HG03354 (cell line): ENCODE measurements around the gene GRAMD1C.
"Not testable (repeated sequence)": the region's sequence is repeated elsewhere in the genome, so short reads cannot be mapped to it uniquely, and the experiment has no call there.

ENCODE experiments used
- ATAC-seq: cut with Tn5 transposase; IDR thresholded peaks from one replicate; pipeline ENCODE4 v1.9.1; 2021; ENCODE audit warnings: mild to moderate bottlenecking; ENCODE audit not compliant: unreplicated experiment, poor library complexity, severe bottlenecking

The GRAMD1C gene

GRCh38 chr3:113849841-113850240 is 11.3 kb downstream of the GRAMD1C start:
- not testable (repeated sequence) for ATAC-seq

GRCh38 chr3:113850391-113850790 is 11.8 kb downstream of the GRAMD1C start:
- not testable (repeated sequence) for ATAC-seq

GRCh38 chr3:113852506-113852905 is 13.9 kb downstream of the GRAMD1C start:
- ATAC-seq: no peak

DNA sequence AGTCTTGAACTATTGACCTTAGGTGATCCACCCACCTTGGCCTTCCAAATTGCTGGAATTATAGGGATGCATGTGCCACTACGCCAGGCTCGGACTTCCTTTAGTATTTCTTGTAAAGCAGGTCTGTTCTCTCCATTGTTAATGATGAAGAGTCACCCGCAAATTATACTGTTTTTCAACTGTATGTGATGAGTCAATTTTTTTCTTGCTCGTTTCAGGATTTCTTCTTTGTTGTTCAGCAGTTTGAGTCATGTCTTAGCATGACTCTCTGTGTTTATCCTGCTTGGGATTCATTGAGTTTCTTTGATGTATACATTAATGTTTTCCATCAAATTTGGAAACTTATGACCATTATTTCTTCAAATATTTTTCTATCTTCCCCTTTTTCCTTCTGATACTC is 28.9 kb downstream of the GRAMD1C start:
- ATAC-seq: no peak

- ATAC-seq: no peak
Observed at GRCh38 chr3:113873293-113873692, 34.7 kb downstream of the GRAMD1C start.

- no peak for ATAC-seq
Observed at GRCh38 chr3:113873814-113874526, 35.4 kb downstream of the GRAMD1C start.

DNA sequence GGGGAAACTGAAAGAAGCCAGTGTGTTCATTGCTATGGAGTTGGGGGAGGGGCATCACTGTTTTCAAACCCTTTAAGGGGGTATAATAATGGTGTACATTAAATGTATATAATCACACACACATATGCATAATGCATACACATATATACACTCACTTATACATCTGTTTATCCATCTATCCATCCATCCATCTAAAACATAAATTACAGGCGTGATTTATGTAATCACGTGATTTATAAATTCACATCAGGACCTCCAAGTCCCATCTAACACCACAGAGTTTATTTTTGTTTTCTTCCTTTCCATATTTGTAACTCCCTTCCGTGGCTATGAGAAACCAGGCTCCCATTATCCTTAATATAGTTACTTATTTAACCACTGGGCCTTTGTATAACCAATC is 39.8 kb downstream of the GRAMD1C start:
- no peak for ATAC-seq

- no peak for ATAC-seq
Observed at GRCh38 chr3:113885050-113885449, 46.5 kb downstream of the GRAMD1C start.

- no peak for ATAC-seq
Observed at GRCh38 chr3:113890256-113890900, 51.8 kb downstream of the GRAMD1C start.

GRCh38 chr3:113894927-113895326 is 56.3 kb downstream of the GRAMD1C start:
- ATAC-seq: no peak

- no peak for ATAC-seq
Observed at GRCh38 chr3:113895964-113896363, 57.4 kb downstream of the GRAMD1C start.

DNA sequence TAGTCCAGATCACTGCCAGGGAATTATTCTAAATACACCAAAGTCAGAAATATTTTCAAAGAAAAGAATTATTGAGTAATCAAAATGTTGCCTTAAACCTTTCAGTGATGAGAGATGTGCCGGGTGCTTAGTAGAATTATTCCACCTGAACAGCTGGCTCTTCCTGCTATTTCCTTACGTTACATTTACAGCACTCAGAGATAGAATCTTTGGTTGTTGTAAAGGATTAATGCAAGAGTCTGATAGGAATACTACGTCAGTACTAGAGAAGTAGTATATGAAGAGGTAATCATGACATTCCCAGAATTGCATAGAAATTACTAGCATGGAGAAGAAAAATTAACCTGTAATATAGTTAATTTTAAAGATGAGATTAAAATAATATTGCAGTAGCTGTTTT is 58.3 kb downstream of the GRAMD1C start:
- ATAC-seq: no peak

DNA sequence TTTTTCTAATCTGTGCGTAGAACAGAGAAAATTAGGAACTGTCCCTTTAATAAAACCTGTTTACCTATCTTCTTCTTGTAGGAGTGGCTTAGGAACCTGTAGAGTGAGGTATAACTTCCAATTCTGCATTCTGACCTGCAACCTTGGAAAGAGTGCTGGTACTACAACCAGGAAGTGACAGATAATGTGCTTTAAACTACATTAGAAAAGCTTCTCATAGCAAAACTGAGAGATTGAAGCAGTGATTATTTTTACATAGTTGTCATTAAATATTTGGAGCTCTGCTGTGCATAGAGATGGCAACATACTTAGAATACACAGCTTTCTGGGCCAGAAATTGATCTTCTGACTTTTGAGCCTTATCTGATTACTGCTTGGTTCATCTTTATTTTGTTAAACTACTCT is 58.8 kb downstream of the GRAMD1C start:
- no peak for ATAC-seq

DNA sequence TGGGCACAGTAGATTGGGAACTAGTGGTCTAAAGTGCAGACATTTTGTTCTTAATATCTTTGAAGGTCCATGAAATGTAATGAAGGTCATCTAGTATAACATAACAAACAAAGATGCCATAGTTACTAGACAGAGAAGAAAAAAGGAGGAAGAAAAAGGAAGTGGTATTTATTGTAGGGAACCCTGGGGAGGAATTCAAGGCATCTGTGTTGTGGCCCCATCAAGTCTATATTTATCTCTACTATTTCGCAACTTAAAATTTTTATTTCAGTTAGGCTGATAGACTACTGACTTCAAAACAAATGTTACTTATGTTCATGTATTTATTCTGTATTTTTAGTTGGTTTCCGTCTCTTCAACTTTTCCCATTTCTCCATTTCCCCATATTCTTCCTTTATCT is 60.3 kb downstream of the GRAMD1C start:
- ATAC-seq: no peak

GRCh38 chr3:113906568-113907140 is 68.1 kb downstream of the GRAMD1C start:
- ATAC-seq: no peak

GRCh38 chr3:113908133-113908532 is 69.5 kb downstream of the GRAMD1C start:
- ATAC-seq: no peak

DNA sequence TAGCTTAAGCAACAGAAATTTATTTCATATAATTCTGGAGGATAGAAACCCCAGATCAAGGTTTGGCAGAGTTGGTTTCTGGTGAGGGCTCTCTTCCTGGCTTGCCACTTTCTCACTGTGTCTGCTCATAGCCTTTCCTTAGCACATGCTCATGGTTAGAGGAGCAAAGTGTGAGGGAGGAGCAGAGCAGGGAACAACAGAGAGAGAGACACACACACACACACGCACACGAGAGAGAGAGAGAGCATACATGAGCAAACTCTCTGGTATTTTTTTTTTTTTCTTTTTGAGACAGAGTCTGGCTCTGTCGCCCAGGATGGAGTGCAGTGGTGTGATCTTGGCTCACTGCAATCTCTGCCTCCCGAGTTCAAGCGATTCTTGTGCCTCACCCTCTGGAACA is 72.4 kb downstream of the GRAMD1C start:
- ATAC-seq: no peak

GRCh38 chr3:113912552-113913236 is 74.1 kb downstream of the GRAMD1C start:
- ATAC-seq: peak; percentile 98

DNA sequence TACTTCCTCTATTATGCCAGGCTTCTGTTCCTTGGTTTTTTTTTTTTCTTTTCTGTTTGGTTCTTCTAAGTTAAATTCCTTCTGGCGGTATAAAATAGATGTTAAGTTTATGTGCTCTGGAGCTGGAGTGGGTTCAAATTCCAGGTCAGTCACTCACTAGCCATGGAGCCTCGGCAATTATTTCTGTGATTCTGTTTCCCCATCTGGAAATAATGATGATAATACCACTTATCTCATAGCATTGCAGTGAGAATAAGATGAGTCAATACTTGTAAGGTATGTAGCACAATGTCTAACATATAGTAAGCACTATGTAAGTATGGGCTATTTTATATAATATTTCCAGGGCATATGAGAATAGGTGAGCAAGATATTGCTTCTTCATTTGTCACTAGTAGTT is 76.1 kb downstream of the GRAMD1C start:
- no peak for ATAC-seq

DNA sequence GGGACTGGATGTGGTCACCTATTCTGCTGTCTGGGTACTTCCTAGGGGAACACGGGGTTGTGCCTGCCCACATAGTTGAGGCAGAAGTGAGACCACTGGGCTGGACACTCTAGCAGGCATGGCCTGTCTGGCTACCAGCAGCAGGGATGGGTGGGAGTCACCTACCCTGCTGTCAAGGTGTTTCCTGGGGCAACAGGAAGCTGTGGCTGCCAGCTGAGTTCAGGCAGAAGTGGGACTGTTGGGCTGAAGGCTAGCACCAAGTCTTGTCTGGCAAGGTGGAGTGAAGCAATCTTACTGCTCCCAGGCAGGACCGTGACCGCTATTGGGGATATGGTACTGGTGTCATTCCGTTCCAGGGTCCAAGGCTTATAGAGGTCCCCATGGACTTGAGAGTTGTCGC is 89.0 kb downstream of the GRAMD1C start:
- no peak for ATAC-seq

- no peak for ATAC-seq
Observed at GRCh38 chr3:113946831-113947230, 108.2 kb downstream of the GRAMD1C start.
